GM18519 (cell line): ENCODE results near the gene SAMD9L.
"Not testable (repeated sequence)": the region's sequence is repeated elsewhere in the genome, so short reads cannot be mapped to it uniquely, and the experiment has no call there.

Experiments
- ATAC-seq: cut with Tn5 transposase; IDR thresholded peaks from one replicate; pipeline ENCODE4 v1.9.1; 2021; ENCODE audit warnings: mild to moderate bottlenecking, moderate library complexity; ENCODE audit not compliant: unreplicated experiment, low FRiP score

The SAMD9L gene

GRCh38 chr7:93146472-93147141 is 1.6 kb downstream of the SAMD9L start:
- ATAC-seq, result no peak

GRCh38 chr7:93146036-93146435 is 2.1 kb downstream of the SAMD9L start:
- ATAC-seq, result no peak

GRCh38 chr7:93145354-93145753 is 2.8 kb downstream of the SAMD9L start:
- ATAC-seq, result no peak

GRCh38 chr7:93142127-93142526 is 6.1 kb downstream of the SAMD9L start:
- ATAC-seq, result no peak

GRCh38 chr7:93140582-93141191 is 7.5 kb downstream of the SAMD9L start:
- ATAC-seq, result no peak

- ATAC-seq, result no peak
These were observed 9.6 kb downstream of the SAMD9L start for GRCh38 chr7:93138576-93138975.

- no peak for ATAC-seq
These were observed 15.2 kb downstream of the SAMD9L start for GRCh38 chr7:93133005-93133404.

GRCh38 chr7:93132216-93132615 is 16.0 kb downstream of the SAMD9L start:
- no peak for ATAC-seq

GRCh38 chr7:93126954-93127353 is 21.2 kb downstream of the SAMD9L start:
- not testable (repeated sequence) for ATAC-seq

GRCh38 chr7:93123532-93123931 is 24.7 kb downstream of the SAMD9L start:
- not testable (repeated sequence) for ATAC-seq

- ATAC-seq, result no peak
These were observed 27.3 kb downstream of the SAMD9L start for GRCh38 chr7:93120592-93121549.

- no peak for ATAC-seq
These were observed 28.8 kb downstream of the SAMD9L start for GRCh38 chr7:93119191-93119905.

GRCh38 chr7:93117852-93118530 is 30.2 kb downstream of the SAMD9L start, which contains the start of gene SAMD9:
SAMD9 (minus strand) TSS chr7:93117979; CDS start chr7:93106097, 11,882 bp downstream.
- peak; percentile 100 for ATAC-seq

- ATAC-seq, result no peak
These were observed 30.9 kb downstream of the SAMD9L start for GRCh38 chr7:93117327-93117726.

- ATAC-seq, result no peak
These were observed 32.4 kb downstream of the SAMD9L start for GRCh38 chr7:93115796-93116195.

GRCh38 chr7:93108003-93108402 is 40.2 kb downstream of the SAMD9L start:
- ATAC-seq, result no peak

- ATAC-seq, result no peak
These were observed 50.8 kb downstream of the SAMD9L start for GRCh38 chr7:93097388-93097787.

- ATAC-seq, result peak; percentile 72
These were observed 55.3 kb downstream of the SAMD9L start for GRCh38 chr7:93092757-93093370.
